Psoas muscle (tissue), 8 donors: ENCODE results near the gene BCKDK. TPM values are rescaled to one million over a fixed set of nuclear protein-coding genes. Genes with fewer than 3 reads are reported as not detected.

Experiments
- ATAC-seq, 4 donors: fragments of 200-7000 bp; cut with Tn5 transposase; one replicate each; pipeline ENCODE4 v1.9.1; 2020; ENCODE audit warnings: moderate library complexity in 3 of 4, mild to moderate bottlenecking in 2 of 4
- DNase-seq, 2 donors: peaks; one replicate each; pipeline ENCODE4 v3.0.0-alpha.2; 2020
- H3K27ac ChIP-seq: fragments of 200-600 bp; one replicate; pipeline ENCODE4 v1.8.0; 2022
- H3K27me3 ChIP-seq, 3 donors: fragments of 200-600 bp in 1 of 3; one replicate each; pipeline versions ENCODE4 v1.6.1 to v1.8.0; 2013 to 2022; ENCODE audit warnings: low read length in 2 of 3, mild to moderate bottlenecking in 2 of 3, moderate library complexity in 1 of 3; ENCODE audit not compliant: insufficient read depth in 3 of 3
- H3K36me3 ChIP-seq, 2 donors: fragments of 200-600 bp in 1 of 2; one replicate each; pipeline versions ENCODE4 v1.6.1 to v1.8.0; 2013 to 2022; ENCODE audit warnings: low read depth in 1 of 2, mild to moderate bottlenecking in 1 of 2, moderate library complexity in 1 of 2; ENCODE audit not compliant: insufficient read depth in 1 of 2
- H3K4me1 ChIP-seq: fragments of 200-600 bp; one replicate; pipeline ENCODE4 v1.8.0; 2022
- H3K4me3 ChIP-seq: fragments of 200-600 bp; one replicate; pipeline ENCODE4 v1.8.0; 2022; ENCODE audit warnings: mild to moderate bottlenecking
- H3K9me3 ChIP-seq: fragments of 200-600 bp; one replicate; pipeline ENCODE4 v1.8.0; 2022
- WGBS, 3 donors: extraction: QIAGEN DNeasy Blood & Tissue Kit; methylation state at CpG; one replicate each; pipeline versions ENCODE4 v1.1.6 to v1.1.7; 2013; 5-methylcytosine and 5-hydroxymethylcytosine counted together
- intact Hi-C, 2 donors: fragments of 100-400 bp; cut with DNase I; formaldehyde crosslinking; loops; one replicate each; pipeline versions ENCODE4 v1.11.0 to v1.14.2; 2022
- polyA plus RNA-seq, 3 donors: library from polyadenylated mRNA; stranded (reverse); fragments of 200-250 nt; gene quantifications; one replicate each; pipeline ENCODE4 v1.2.3, GENCODE V29; 2013
- total RNA-seq, 4 donors: library from RNA; stranded (reverse); fragmentation: NEBNext Ultra II Directional in 2 of 4; extraction: Animal tissue kit (Norgen Biotek cat#: 25700) in 2 of 4; gene quantifications; one replicate each; pipeline versions ENCODE4 v1.2.1 to v1.2.4, GENCODE V29; 2021 to 2023
- TF ChIP-seq, protein P1 (sequence below): fragments of 200-600 bp; IDR thresholded peaks from one replicate; pipeline ENCODE4 v1.8.0; 2022; ENCODE audit warnings: antibody characterized with exemption
- donor health status: healthy with polysubstance abuse.
- donor health status: DM: no; HTN: no; CAD: no; lungs with moderate emphysema.
- donor health status: Bipolar disorder and iron deficiency.
- donor health status: healthy.
- donor health status: DM: yes; HTN: yes; CAD: no.
- donor health status: DM: no; HTN: no; CAD: no.
- donor health status: DM: no; HTN: no; CAD: no.
- donor health status: DM: yes; HTN: yes; CAD: no.

Gene BCKDK
- total and polyA plus RNA-seq, 7 donors, result 36.7 to 72.8 (median 52.5) TPM

DNA sequence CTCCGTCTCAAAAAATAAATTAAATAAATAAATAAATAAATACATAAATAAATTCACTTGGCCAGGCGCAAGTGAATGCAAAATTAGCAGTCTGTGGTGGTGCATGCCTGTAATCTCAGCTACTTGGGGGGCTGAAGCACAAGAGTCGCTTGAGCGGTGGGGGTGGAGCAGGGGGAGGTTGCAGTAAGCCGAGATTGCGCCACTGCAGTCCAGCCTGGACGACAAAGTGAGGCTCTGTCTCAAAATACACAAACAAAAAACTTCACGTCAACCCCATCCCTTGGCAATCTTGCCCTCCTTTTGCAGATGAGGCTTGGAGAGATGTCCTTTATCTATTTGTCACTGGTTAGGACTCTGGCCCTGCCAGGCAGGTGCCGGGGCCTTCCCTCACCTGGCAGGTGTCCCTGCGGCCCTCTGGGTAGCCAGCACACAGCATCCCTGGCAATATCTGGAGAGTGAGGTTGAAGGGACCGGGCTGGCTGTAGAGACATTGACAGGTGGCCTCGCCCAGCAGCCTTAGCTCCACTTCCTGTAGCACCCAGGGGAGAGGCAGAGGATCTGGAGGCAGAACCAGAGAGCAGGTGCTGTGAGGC lies 37.3 kb downstream of the BCKDK start:
- WGBS, 3 donors, result 77 to 81% (median 78%) methylated on average over 12 of the region's 12 CpGs
- H3K27me3 ChIP-seq, result peaks cover 0 to 5% (median 5%) of the 10 kb centered on the region in 3 donors
- DNase-seq (no peak), ATAC-seq (no peak)
- H3K4me1 ChIP-seq, result peaks cover 12% of the 10 kb centered on the region
- TF ChIP-seq, protein P1, sequence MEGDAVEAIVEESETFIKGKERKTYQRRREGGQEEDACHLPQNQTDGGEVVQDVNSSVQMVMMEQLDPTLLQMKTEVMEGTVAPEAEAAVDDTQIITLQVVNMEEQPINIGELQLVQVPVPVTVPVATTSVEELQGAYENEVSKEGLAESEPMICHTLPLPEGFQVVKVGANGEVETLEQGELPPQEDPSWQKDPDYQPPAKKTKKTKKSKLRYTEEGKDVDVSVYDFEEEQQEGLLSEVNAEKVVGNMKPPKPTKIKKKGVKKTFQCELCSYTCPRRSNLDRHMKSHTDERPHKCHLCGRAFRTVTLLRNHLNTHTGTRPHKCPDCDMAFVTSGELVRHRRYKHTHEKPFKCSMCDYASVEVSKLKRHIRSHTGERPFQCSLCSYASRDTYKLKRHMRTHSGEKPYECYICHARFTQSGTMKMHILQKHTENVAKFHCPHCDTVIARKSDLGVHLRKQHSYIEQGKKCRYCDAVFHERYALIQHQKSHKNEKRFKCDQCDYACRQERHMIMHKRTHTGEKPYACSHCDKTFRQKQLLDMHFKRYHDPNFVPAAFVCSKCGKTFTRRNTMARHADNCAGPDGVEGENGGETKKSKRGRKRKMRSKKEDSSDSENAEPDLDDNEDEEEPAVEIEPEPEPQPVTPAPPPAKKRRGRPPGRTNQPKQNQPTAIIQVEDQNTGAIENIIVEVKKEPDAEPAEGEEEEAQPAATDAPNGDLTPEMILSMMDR, result no peak
- H3K9me3 ChIP-seq, result no peaks in the 10 kb centered on the region
- H3K27ac ChIP-seq, result no peak overlapping the region
- intact Hi-C loops, result loop anchor here in 1 of 2 donors (5.0 kb wide), 1 partner anchor 158 kb away; the partner anchor contains the start of gene HSD3B7
- no peak overlapping the region for H3K4me3 ChIP-seq
- no peaks in the 10 kb centered on the region for H3K36me3 ChIP-seq

DNA sequence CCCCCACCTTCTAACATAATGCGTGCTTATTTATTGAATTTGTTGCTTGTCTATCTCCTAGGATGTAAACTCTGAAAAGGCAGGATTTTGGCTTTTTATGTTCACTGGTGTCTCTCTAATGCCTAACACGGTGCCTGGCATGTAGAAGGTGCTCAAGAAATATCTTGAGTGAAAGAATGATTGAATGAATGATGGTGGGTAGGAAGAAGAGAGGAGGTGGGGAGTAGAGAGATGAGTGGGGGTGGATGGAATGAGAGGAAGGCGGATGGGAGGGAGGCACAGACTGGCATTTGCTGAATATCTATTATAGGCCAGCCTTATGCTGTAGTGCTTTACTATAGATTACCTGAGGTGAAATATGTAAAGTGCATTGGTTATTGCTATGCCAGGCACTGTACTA lies 39.4 kb downstream of the BCKDK start:
- H3K9me3 ChIP-seq, result no peaks in the 10 kb centered on the region
- peaks cover 3% of the 10 kb centered on the region for H3K4me1 ChIP-seq
- DNase-seq, result no peak
- 90 to 96% (median 92%) methylated on average over 3 of the region's 3 CpGs for WGBS, 3 donors
- TF ChIP-seq, protein P1, result no peak
- no peak for ATAC-seq
- no peak overlapping the region for H3K4me3 ChIP-seq
- intact Hi-C loops, result loop anchor here in 1 of 2 donors (5.0 kb wide), 1 partner anchor 160 kb away; the partner anchor contains the start of gene HSD3B7
- H3K27me3 ChIP-seq, result peaks cover 0 to 5% (median 5%) of the 10 kb centered on the region in 3 donors
- H3K27ac ChIP-seq, result no peak overlapping the region
- no peaks in the 10 kb centered on the region for H3K36me3 ChIP-seq

DNA sequence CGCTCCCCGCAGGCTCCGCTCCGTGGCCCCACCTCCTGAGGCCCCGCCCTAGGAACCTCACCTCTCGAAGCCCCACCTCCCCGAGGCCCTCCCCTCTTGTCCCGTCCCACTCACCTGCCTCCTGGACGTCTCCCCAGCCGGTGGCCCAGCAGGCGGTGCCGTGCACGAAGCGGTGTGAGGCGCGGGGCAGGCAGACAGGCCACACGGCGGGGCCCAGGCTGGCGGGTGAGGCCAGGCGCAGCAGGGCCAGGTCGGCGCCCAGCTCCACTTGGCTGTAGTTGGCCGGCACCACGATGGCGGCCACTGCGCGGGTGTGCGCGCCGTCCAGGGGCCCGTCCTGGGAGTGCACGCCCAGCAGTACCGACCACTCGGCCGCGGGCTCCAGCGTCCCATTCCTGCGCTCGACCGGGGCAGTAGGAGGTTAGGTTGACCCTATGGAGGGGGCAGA lies 40.1 kb downstream of the BCKDK start:
- H3K9me3 ChIP-seq, result no peaks in the 10 kb centered on the region
- no peak overlapping the region for H3K4me3 ChIP-seq
- no peaks in the 10 kb centered on the region for H3K4me1 ChIP-seq
- no peak for ATAC-seq
- H3K27ac ChIP-seq, result no peak overlapping the region
- H3K36me3 ChIP-seq, result no peaks in the 10 kb centered on the region
- no peak for DNase-seq
- TF ChIP-seq, protein P1, result no peak
- WGBS, 3 donors, result 16 to 24% (median 17%) methylated on average over 36 to 40 of the region's 40 CpGs
- H3K27me3 ChIP-seq, result peaks cover 0 to 5% (median 5%) of the 10 kb centered on the region in 3 donors
- intact Hi-C loops, result loop anchor here in 1 of 2 donors (5.0 kb wide), 1 partner anchor 161 kb away; the partner anchor contains the start of gene HSD3B7

DNA sequence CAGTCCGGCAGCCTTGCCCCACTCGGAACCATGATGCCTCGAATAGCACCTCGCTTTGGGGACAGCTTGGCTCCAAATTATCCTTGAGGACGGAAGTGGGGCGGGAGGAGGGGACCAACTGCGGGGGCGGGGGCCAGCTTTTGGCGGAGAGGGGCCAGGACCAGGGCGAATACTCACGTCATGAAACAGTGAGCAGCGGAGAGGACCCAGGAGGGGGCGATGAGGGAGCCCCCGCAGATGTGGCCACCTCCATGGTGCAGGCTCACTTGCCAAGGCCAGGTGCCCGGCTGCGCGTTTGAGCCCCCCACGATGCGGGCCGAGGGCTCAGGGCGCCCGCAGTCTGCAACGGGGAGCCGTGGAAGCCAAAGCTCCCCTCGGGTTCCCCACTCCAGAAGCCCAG lies 40.7 kb downstream of the BCKDK start:
- no peaks in the 10 kb centered on the region for H3K36me3 ChIP-seq
- H3K27ac ChIP-seq, result no peak overlapping the region
- H3K9me3 ChIP-seq, result no peaks in the 10 kb centered on the region
- intact Hi-C loops, result loop anchor here in 1 of 2 donors (5.0 kb wide), 1 partner anchor 162 kb away; the partner anchor contains the start of gene HSD3B7
- peaks cover 0 to 5% (median 5%) of the 10 kb centered on the region in 3 donors for H3K27me3 ChIP-seq
- 73 to 81% (median 76%) methylated on average over 24 to 25 of the region's 25 CpGs for WGBS, 3 donors
- no peaks in the 10 kb centered on the region for H3K4me1 ChIP-seq
- DNase-seq (no peak), ATAC-seq (no peak)
- TF ChIP-seq, protein P1, result no peak
- no peak overlapping the region for H3K4me3 ChIP-seq
